C4-2B (cell line): Measurements from ENCODE around the gene RDM1.
A peak's percentile ranks its signal among the peaks of the same experiment; 100 is the strongest.

Source experiments
- H3K27ac ChIP-seq: fragments of 450-650 bp; 2 replicates; pipeline ENCODE4 v1.5.1; 2017
- ZFX ChIP-seq: fragments of 450-650 bp; IDR thresholded peaks from 2 replicates; pipeline ENCODE4 v1.6.1; 2017
- TF ChIP-seq, protein P1 (sequence below): fragments of 450-650 bp; conservative IDR thresholded peaks from 2 replicates; pipeline ENCODE4 v1.5.1; 2017; ENCODE audit warnings: mild to moderate bottlenecking

The RDM1 gene

DNA sequence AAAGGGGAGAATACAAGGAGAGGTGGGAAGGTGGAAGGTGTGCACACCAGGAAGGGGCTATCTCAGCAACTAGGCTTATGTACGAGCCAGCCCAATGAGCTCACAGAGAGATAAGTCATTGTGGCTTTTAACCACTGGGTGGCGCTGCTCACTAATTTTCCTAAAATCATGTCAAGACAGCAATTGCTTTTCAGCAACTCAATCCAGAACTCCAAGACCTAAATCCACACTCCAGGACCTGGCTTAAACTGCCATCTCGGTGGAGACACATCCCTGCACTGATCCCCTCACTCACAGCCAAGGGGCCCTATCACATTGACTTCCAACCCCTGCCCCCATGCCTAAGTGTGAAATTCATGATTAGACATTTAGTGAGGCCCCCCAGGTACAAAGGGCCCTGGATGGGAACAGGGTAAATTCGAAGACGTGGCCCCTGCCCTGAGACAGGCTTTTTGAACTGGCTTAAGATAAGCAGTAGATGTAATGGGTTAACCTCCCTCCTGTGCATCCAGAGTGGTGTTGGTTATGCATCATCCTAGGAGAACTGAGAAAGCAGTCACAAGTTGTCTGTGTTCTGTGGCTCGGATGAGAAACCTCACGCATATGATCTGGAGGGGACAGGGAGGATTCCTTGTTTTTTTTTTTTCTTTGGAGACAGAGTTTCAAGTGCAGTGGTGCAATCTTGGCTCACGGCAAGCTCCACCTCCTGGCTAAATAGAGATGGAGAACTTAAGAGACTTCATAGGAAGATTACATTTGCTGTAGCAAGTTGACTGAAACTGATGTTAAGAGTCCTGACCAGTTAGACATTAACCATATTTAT is 39.2 kb upstream of the RDM1 start:
- no peak overlapping the region for H3K27ac ChIP-seq
- TF ChIP-seq ZFX, result no peak
- TF ChIP-seq, protein P1, sequence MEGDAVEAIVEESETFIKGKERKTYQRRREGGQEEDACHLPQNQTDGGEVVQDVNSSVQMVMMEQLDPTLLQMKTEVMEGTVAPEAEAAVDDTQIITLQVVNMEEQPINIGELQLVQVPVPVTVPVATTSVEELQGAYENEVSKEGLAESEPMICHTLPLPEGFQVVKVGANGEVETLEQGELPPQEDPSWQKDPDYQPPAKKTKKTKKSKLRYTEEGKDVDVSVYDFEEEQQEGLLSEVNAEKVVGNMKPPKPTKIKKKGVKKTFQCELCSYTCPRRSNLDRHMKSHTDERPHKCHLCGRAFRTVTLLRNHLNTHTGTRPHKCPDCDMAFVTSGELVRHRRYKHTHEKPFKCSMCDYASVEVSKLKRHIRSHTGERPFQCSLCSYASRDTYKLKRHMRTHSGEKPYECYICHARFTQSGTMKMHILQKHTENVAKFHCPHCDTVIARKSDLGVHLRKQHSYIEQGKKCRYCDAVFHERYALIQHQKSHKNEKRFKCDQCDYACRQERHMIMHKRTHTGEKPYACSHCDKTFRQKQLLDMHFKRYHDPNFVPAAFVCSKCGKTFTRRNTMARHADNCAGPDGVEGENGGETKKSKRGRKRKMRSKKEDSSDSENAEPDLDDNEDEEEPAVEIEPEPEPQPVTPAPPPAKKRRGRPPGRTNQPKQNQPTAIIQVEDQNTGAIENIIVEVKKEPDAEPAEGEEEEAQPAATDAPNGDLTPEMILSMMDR, result peak; percentile 90

DNA sequence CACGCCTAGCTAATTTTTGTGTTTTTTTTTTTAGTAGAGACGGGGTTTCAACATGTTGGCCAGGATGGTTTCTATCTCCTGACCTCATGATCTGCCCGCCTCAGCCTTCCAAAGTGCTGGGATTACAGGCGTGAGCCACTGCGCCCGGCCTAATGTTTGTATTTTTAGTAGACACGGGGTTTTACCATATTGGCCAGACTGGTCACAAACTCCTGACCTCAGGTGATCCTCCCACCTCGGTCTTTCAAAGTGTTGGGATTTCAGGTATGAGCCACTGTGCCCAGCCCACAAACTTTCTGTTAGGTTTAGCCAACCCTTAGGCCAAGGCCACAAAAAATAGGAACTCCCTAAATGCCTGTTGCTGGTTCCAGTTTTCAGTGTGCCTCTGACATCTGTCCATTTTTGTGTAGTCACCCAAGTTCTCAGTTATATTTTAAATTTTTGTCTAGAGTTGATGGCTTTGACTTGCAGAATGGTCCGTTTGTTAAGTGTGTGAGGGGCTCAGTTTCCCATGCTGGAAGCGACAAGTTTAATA is 38.0 kb upstream of the RDM1 start:
- H3K27ac ChIP-seq, result no peak overlapping the region
- TF ChIP-seq ZFX, result no peak

DNA sequence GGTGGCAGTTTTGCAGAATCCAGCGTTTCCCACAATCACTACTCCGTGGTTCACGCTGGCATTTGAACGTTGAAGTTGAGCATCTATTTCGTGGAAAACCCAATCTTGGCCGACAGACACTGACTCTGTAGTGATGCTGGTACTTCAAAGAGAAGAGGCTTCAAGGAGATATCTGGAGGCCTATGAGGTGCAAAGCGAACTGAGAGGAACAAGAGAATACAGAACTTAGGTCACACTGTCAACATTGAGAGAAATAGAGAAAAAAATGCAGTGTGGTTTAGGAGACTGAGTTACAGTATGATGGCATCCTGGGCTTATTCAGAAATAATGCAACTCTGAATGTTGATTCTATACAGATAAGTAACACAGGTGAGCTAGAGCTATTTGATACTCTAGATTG is 34.7 kb upstream of the RDM1 start:
- H3K27ac ChIP-seq, result no peak overlapping the region
- TF ChIP-seq, protein P1, result no peak
- TF ChIP-seq ZFX, result no peak

DNA sequence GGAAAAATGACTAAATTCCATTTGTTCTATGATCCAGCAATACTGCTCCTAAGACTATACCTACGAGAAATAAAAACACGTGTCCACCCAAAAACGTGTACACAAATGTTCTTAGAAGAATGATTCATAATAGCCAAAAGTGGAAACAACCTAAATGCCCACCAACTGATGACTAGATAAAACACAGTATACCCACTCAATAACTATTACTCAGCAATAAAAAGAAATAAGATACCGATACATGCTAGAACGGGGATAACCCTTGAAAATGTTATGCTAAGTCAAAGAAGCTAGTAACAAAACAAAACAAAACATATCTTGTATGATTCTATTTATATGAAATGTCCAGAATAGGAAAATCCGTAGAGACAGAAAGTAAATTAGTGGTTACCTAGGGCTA is 33.1 kb upstream of the RDM1 start:
- TF ChIP-seq, protein P1, result no peak
- TF ChIP-seq ZFX, result no peak
- no peak overlapping the region for H3K27ac ChIP-seq

DNA sequence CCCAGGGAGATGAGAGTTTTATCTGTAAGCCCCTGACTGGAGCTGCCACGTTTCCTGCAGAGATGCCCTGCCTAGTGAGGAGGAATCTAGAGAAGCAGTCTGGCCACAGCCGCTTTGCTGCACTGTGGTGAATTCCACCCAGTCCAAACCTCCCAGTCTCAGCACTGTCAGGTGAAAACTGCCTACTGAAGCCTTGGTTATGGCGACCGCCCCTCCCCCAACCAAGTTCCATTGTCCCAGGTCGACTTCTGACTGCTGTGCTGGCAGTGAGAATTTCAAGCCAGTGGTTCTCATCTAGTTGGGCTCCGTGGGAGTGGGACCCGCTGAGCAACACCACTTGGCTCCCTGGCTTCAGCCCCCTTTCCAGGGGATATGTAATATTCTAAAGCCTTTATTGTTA is 23.1 kb upstream of the RDM1 start:
- TF ChIP-seq, protein P1, result no peak
- TF ChIP-seq ZFX, result no peak
- no peak overlapping the region for H3K27ac ChIP-seq

DNA sequence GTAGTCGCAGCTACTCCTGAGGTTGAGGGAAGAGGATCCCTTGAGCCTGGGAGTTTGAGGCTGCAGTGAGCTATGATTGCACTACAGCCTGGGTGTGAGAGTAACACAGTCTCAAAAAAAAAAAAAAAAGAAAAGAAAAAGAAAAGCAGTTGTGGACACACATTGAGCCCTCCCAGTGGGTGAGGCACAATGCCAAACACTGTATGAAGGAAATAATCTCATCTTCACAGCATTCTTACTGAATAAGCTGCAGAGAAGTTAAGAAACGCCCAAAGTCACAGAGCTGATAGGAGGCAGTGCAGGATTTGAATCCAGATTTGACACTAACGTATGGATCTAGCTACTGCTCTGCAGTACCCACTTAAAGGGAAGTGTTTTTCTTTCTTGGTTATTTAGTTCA is 18.8 kb upstream of the RDM1 start:
- TF ChIP-seq, protein P1, result no peak
- TF ChIP-seq ZFX, result no peak
- H3K27ac ChIP-seq, result no peak overlapping the region

DNA sequence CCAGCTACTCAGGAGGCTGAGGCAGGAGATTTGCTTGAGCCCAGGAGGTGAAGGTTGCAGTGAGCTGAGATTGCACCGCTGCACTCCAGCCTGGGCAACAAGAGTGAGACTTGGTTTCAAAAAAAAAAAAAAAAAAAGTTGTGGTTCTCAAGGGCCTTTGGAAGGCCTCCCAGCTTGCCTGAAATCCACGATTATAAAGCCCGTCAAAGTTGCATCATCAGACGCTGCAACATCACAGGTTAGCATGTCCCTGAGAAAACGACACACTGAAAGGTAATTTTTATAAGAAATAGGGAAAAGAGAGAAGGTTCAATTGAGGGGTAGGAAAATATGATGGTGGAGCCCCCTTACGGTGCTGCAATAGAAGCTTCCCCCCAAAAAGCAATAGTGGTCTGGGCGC is 17.5 kb upstream of the RDM1 start:
- H3K27ac ChIP-seq, result no peak overlapping the region
- TF ChIP-seq ZFX, result no peak
- TF ChIP-seq, protein P1, result no peak

DNA sequence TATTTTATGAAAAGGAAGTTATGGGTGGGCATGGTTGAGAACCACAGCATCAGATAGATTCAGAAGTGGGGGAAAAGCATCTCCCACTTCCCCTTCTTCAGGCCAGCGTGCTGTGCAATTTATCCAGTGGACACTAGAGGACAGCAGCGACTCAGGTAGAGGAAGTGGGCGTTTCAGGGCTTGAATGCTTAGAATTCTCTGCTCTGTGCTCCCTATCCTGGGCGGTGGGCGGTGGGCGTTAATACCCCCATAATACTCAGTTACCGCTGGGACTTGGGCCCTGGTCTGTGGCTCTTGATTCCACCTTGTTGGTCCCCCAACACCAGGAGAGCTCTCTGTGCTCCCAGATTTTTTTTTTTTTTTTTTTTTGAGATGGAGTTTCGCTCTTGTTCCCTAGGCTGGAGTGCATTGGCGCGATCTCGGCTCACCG is 16.6 kb upstream of the RDM1 start:
- no peak overlapping the region for H3K27ac ChIP-seq
- TF ChIP-seq, protein P1, result peak; percentile 98
- no peak for TF ChIP-seq ZFX
